A673 (cell line): ENCODE data around the gene CLSTN1. TPM values are rescaled to one million over a fixed set of nuclear protein-coding genes. Genes with fewer than 3 reads are reported as not detected.
A peak's percentile ranks its signal among the peaks of the same experiment; 100 is the strongest.

Experiments
- BruUV-seq: library from RNA; stranded (reverse); fragments of 400-500 nt; replicated peaks from 2 replicates; lab custom pipeline; 2021; lab: Mats Ljungman, UMichigan
- CTCF ChIA-PET: fragments of 300-600 bp; sonication (Branson Sonifier 250); formaldehyde crosslinking; loops from one replicate; lab custom pipeline; 2022; ENCODE audit warnings: antibody characterized with exemption; lab: Charles Lee
- POLR2A ChIA-PET: fragments of 300-600 bp; sonication (Branson Sonifier 250); formaldehyde crosslinking; loops from one replicate; lab custom pipeline; 2022; ENCODE audit warnings: antibody characterized with exemption; ENCODE audit not compliant: low non-redundant PET; lab: Charles Lee
- DNase-seq: peaks from one replicate; pipeline ENCODE4 v3.0.0-alpha.2; 2015; ENCODE audit warnings: low spot score
- H3K27ac ChIP-seq: fragments of 200-600 bp; sonication (generic); 2 replicates; pipeline ENCODE4 v1.5.1; 2016; ENCODE audit warnings: mixed run types, low read depth, mild to moderate bottlenecking, mixed read lengths, antibody characterized with exemption, low read length; ENCODE audit not compliant: poor library complexity, severe bottlenecking
- H3K27me3 ChIP-seq: fragments of 200-600 bp; sonication (generic); replicated peaks from 2 replicates; pipeline ENCODE4 v1.6.1; 2017; ENCODE audit warnings: mixed run types, low read depth, mild to moderate bottlenecking, mixed read lengths, antibody characterized with exemption, low read length; ENCODE audit not compliant: insufficient read depth, poor library complexity
- H3K36me3 ChIP-seq: fragments of 200-600 bp; sonication (generic); 2 replicates; pipeline ENCODE4 v1.6.1; 2016; ENCODE audit warnings: mixed run types, mild to moderate bottlenecking, mixed read lengths, antibody characterized with exemption, low read length; ENCODE audit not compliant: insufficient read depth, poor library complexity, severe bottlenecking
- H3K4me1 ChIP-seq: fragments of 200-600 bp; sonication (generic); 2 replicates; pipeline ENCODE4 v1.6.1; 2017; ENCODE audit warnings: mixed run types, mild to moderate bottlenecking, mixed read lengths, antibody characterized with exemption, low read length; ENCODE audit not compliant: insufficient read depth, poor library complexity, severe bottlenecking
- H3K4me3 ChIP-seq: fragments of 200-600 bp; sonication (generic); 2 replicates; pipeline ENCODE4 v1.5.1; 2016; ENCODE audit warnings: low read depth, mixed run types, mild to moderate bottlenecking, mixed read lengths, low read length; ENCODE audit not compliant: poor library complexity, severe bottlenecking
- H3K9me3 ChIP-seq: fragments of 200-600 bp; sonication (generic); 2 replicates; pipeline ENCODE4 v1.6.1; 2016; ENCODE audit warnings: mixed run types, low read depth, mild to moderate bottlenecking, mixed read lengths, antibody characterized with exemption, low read length; ENCODE audit not compliant: poor library complexity, severe bottlenecking
- CTCF ChIP-seq: fragments of 300-800, 200-600 bp; sonication (generic); conservative IDR thresholded peaks from 2 replicates; pipeline ENCODE4 v1.5.1; 2017; ENCODE audit warnings: low read depth, mild to moderate bottlenecking, antibody characterized with exemption, low read length, moderate library complexity, mixed read lengths
- EZH2 ChIP-seq: fragments of 200-600 bp; sonication (generic); IDR thresholded peaks from 2 replicates; pipeline ENCODE4 v1.6.1; 2017; ENCODE audit warnings: borderline replicate concordance, low read depth, mild to moderate bottlenecking, mixed read lengths, antibody characterized with exemption, low read length; ENCODE audit not compliant: poor library complexity, severe bottlenecking
- intact Hi-C: fragments of 100-400 bp; cut with micrococcal nuclease; formaldehyde crosslinking; loops from one replicate; pipeline ENCODE4 v1.10.0; 2022; ENCODE audit not compliant: unreplicated experiment
- total RNA-seq: library from RNA; stranded (reverse); gene quantifications from 2 replicates; pipeline ENCODE4 v1.2.3, GENCODE V29; 2021

CLSTN1 gene
- total RNA-seq, 1 experiment from 2014 or later = 77.4 TPM

- Histone ChIP-seq H3K27ac (no peak overlapping the region), H3K4me3 (no peak overlapping the region), H3K27me3 (no peaks in the 10 kb centered on the region), H3K4me1 (no peaks in the 10 kb centered on the region), H3K36me3 (no peaks in the 10 kb centered on the region), H3K9me3 (no peaks in the 10 kb centered on the region)
- no peak for DNase-seq
- TF ChIP-seq EZH2 = no peak
- no peak for TF ChIP-seq CTCF
- intact Hi-C loops = no loop called here
- POLR2A ChIA-PET = no interaction called here
- CTCF ChIA-PET = interaction anchor here (0.6 kb wide), 1 partner anchor 30 kb away, joined by 4 read pairs; no protein-coding TSS in a partner anchor
- BruUV-seq = no TSS peak
Observed at GRCh38 chr1:9758559-9759121, 65.1 kb downstream of the CLSTN1 start.

- Histone ChIP-seq H3K36me3 (no peaks in the 10 kb centered on the region), H3K27me3 (no peaks in the 10 kb centered on the region), H3K27ac (no peak overlapping the region), H3K4me1 (no peaks in the 10 kb centered on the region), H3K4me3 (no peak overlapping the region), H3K9me3 (no peaks in the 10 kb centered on the region)
- ChIA-PET CTCF (interaction anchor here (0.6 kb wide), 1 partner anchor 452 kb away, joined by 4 read pairs; no protein-coding TSS in a partner anchor), POLR2A (interaction anchor here (0.5 kb wide), 1 partner anchor 63 kb away, joined by 4 read pairs; no protein-coding TSS in a partner anchor)
- no peak for TF ChIP-seq EZH2
- no peak for TF ChIP-seq CTCF
- intact Hi-C loops = no loop called here
- DNase-seq = no peak
- no TSS peak for BruUV-seq
Observed at GRCh38 chr1:9755441-9755995, 68.2 kb downstream of the CLSTN1 start.

DNA sequence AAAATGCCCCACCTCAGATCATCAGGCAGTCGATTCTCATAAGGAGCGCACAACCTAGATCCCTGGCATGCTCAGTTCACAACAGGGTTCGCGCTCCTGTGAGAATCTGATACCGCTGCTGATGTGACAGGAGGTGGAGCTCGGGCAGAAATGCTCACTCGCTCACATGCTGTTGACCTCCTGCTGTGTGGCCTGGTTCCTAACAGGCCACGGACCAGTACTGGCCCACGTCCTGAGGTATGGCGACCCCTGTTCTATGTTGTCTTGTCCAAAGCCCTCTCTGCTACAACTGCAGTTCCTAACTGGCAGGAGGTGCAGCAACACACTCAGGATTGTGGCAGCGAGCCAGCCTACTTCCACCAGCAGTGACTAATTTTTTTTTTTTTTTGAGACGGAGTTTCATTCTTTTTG is 70.6 kb downstream of the CLSTN1 start:
- no peaks in the 10 kb centered on the region for H3K9me3 ChIP-seq
- TF ChIP-seq CTCF = no peak
- TF ChIP-seq EZH2 = no peak
- BruUV-seq = no TSS peak
- DNase-seq = peak; percentile 65
- intact Hi-C loops = no loop called here
- H3K4me3 ChIP-seq = no peak overlapping the region
- H3K27me3 ChIP-seq = no peaks in the 10 kb centered on the region
- CTCF ChIA-PET = no interaction called here
- H3K4me1 ChIP-seq = no peaks in the 10 kb centered on the region
- POLR2A ChIA-PET = no interaction called here
- H3K27ac ChIP-seq = no peak overlapping the region
- peaks cover 9% of the 10 kb centered on the region for H3K36me3 ChIP-seq
